Panc1 (cell line): ENCODE measurements around the gene MCM9. TPM values are rescaled to one million over a fixed set of nuclear protein-coding genes. Genes with fewer than 3 reads are reported as not detected.

Experiments used
- ATAC-seq: fragments of 200-7000 bp; cut with Tn5 transposase; 2 replicates; pipeline ENCODE4 v1.9.1; 2020; ENCODE audit warnings: mild to moderate bottlenecking, moderate library complexity
- BruUV-seq: library from RNA; stranded (reverse); fragments of 400-500 nt; replicated peaks from 2 replicates; lab custom pipeline; 2021; lab: Mats Ljungman, UMichigan
- CTCF ChIA-PET: fragments of 300-600 bp; sonication (Branson Sonifier 250); formaldehyde crosslinking; loops from one replicate; lab custom pipeline; 2022; ENCODE audit warnings: antibody characterized with exemption; lab: Charles Lee
- POLR2A ChIA-PET: fragments of 300-600 bp; sonication (Branson Sonifier 250); formaldehyde crosslinking; loops from one replicate; lab custom pipeline; 2022; ENCODE audit warnings: antibody characterized with exemption; lab: Charles Lee
- DNase-seq: peaks from one replicate; pipeline ENCODE4 v3.0.0-alpha.2; 2010; ENCODE audit warnings: low read depth, low spot score
- H3K27ac ChIP-seq: 2 replicates; pipeline ENCODE4 v1.5.1; 2011; ENCODE audit warnings: mild to moderate bottlenecking, low read length, inconsistent platforms
- H3K27me3 ChIP-seq: fragments of 200-500 bp; sonication (Bioruptor generic); 2 replicates; pipeline ENCODE4 v1.6.0; 2014; ENCODE audit warnings: low read length, inconsistent platforms; ENCODE audit not compliant: control insufficient read depth, insufficient read depth
- H3K36me3 ChIP-seq: fragments of 200-500 bp; sonication (Bioruptor generic); 2 replicates; pipeline ENCODE4 v1.5.1; 2014; ENCODE audit warnings: inconsistent platforms, mild to moderate bottlenecking, low read length, moderate library complexity; ENCODE audit not compliant: control insufficient read depth, insufficient read depth
- H3K4me1 ChIP-seq: 2 replicates; pipeline ENCODE4 v1.5.1; 2011; ENCODE audit warnings: inconsistent platforms, mild to moderate bottlenecking, low read length, moderate library complexity; ENCODE audit not compliant: control insufficient read depth, insufficient read depth
- H3K4me3 ChIP-seq, 2 experiments: 2 replicates each; pipeline ENCODE4 v1.5.1; 2011 to 2012; ENCODE audit warnings: low read depth in 2 of 2, low read length in 2 of 2, mild to moderate bottlenecking in 2 of 2, inconsistent platforms in 1 of 2, moderate library complexity in 1 of 2
- H3K9me3 ChIP-seq: fragments of 200-500 bp; sonication (Bioruptor generic); 2 replicates; pipeline ENCODE4 v1.5.1; 2014; ENCODE audit warnings: low read depth, mild to moderate bottlenecking, inconsistent platforms, low read length, moderate library complexity; ENCODE audit not compliant: control insufficient read depth, insufficient read depth
- CTCF ChIP-seq: fragments of 450-650 bp; IDR thresholded peaks from 2 replicates; pipeline ENCODE4 v1.5.1; 2017; ENCODE audit warnings: mild to moderate bottlenecking
- POLR2AphosphoS5 ChIP-seq: IDR thresholded peaks from 2 replicates; pipeline ENCODE4 v1.6.1; 2012; ENCODE audit warnings: mild to moderate bottlenecking, low read depth, low read length, moderate library complexity
- SIN3A ChIP-seq: IDR thresholded peaks from 2 replicates; pipeline ENCODE4 v1.6.1; 2012; ENCODE audit warnings: low read depth, mild to moderate bottlenecking, low read length, moderate library complexity, borderline replicate concordance; ENCODE audit not compliant: insufficient read depth
- TCF7L2 ChIP-seq: IDR thresholded peaks from 2 replicates; pipeline ENCODE4 v1.6.1; 2011; ENCODE audit warnings: mild to moderate bottlenecking, low read depth, low read length, inconsistent platforms
- in situ Hi-C: cut with HindIII; loops from 2 replicates; pipeline ENCODE4 v1.10.0; 2016; ENCODE audit warnings: low sequenced_read_pairs, low pct_unique_long_range_greater_than_20kb
- intact Hi-C: fragments of 100-400 bp; cut with micrococcal nuclease; formaldehyde crosslinking; loops from one replicate; pipeline ENCODE4 v1.10.0; 2022; ENCODE audit not compliant: unreplicated experiment
- total RNA-seq: library from RNA; stranded (reverse); gene quantifications from one replicate; pipeline ENCODE4 v1.2.1, GENCODE V29; 2021; ENCODE audit not compliant: unreplicated experiment
- TF ChIP-seq, protein P1 (sequence below), 2 experiments: IDR thresholded peaks; 2 replicates each; pipeline ENCODE4 v1.6.1; 2011 to 2012; ENCODE audit warnings: low read depth in 2 of 2, control low read depth in 1 of 2, low read length in 1 of 2, mild to moderate bottlenecking in 1 of 2, moderate library complexity in 1 of 2; ENCODE audit not compliant: insufficient read depth in 1 of 2

The MCM9 gene
- total RNA-seq, 1 experiment from 2014 or later: 20.4 TPM

DNA sequence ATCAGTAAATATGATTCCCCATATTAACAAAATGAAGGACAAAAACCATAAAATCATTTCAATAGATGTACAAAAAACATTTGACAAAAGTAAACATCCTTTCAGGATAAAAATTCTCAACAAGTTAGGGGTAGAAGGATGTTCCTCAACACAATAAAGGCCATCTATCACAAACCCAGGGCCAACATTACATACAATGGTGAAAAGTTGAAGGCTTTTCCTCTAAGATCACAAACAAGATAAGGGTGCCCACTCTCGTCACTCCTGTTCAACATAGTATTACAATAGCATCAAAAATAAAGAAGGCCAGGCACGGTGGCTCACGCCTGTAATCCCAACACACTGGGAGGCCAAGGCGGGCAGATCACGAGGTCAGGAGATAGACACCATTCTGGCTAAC lies 63.6 kb downstream of the MCM9 start:
- POLR2A ChIA-PET: no interaction called here
- no TSS peak for BruUV-seq

GRCh38 chr6:118869894-118870589 lies 64.9 kb downstream of the MCM9 start:
- intact Hi-C loops: no loop called here
- in situ Hi-C loops: no loop called here
- Histone ChIP-seq H3K27me3 (no peaks in the 10 kb centered on the region), H3K36me3 (no peaks in the 10 kb centered on the region), H3K4me1 (peaks cover 9% of the 10 kb centered on the region), H3K9me3 (peaks cover 9% of the 10 kb centered on the region; the same call in 1 of the 2 replicates), H3K27ac (no peak overlapping the region), H3K4me3 (no peak overlapping the region)
- CTCF ChIA-PET: no interaction called here
- POLR2A ChIA-PET: no interaction called here
- BruUV-seq: no TSS peak
- TF ChIP-seq TCF7L2 (no peak), POLR2AphosphoS5 (no peak), SIN3A (no peak), CTCF (no peak)
- TF ChIP-seq, protein P1, sequence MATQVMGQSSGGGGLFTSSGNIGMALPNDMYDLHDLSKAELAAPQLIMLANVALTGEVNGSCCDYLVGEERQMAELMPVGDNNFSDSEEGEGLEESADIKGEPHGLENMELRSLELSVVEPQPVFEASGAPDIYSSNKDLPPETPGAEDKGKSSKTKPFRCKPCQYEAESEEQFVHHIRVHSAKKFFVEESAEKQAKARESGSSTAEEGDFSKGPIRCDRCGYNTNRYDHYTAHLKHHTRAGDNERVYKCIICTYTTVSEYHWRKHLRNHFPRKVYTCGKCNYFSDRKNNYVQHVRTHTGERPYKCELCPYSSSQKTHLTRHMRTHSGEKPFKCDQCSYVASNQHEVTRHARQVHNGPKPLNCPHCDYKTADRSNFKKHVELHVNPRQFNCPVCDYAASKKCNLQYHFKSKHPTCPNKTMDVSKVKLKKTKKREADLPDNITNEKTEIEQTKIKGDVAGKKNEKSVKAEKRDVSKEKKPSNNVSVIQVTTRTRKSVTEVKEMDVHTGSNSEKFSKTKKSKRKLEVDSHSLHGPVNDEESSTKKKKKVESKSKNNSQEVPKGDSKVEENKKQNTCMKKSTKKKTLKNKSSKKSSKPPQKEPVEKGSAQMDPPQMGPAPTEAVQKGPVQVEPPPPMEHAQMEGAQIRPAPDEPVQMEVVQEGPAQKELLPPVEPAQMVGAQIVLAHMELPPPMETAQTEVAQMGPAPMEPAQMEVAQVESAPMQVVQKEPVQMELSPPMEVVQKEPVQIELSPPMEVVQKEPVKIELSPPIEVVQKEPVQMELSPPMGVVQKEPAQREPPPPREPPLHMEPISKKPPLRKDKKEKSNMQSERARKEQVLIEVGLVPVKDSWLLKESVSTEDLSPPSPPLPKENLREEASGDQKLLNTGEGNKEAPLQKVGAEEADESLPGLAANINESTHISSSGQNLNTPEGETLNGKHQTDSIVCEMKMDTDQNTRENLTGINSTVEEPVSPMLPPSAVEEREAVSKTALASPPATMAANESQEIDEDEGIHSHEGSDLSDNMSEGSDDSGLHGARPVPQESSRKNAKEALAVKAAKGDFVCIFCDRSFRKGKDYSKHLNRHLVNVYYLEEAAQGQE (IDR thresholded peaks at IDR 0.05; ENCODE audit: insufficient read depth in 1 of 2, low read depth in 2 of 2, low read length in 1 of 2): no peak
- ATAC-seq (no peak), DNase-seq (no peak)

More for the DNA sequence above, 63.6 kb downstream of the MCM9 start:
- TF ChIP-seq POLR2AphosphoS5 (no peak), TCF7L2 (no peak), CTCF (no peak), SIN3A (no peak)
- TF ChIP-seq, protein P1 (IDR thresholded peaks at IDR 0.05; ENCODE audit: insufficient read depth in 1 of 2, low read depth in 2 of 2, low read length in 1 of 2): no peak
- intact Hi-C loops (no loop called here), in situ Hi-C loops (no loop called here)
- Histone ChIP-seq H3K27me3 (no peaks in the 10 kb centered on the region), H3K4me1 (peaks cover 10% of the 10 kb centered on the region; the same call in 1 of the 2 replicates), H3K4me3 (no peak overlapping the region), H3K9me3 (peaks cover 4% of the 10 kb centered on the region; the same call in 1 of the 2 replicates), H3K36me3 (no peaks in the 10 kb centered on the region), H3K27ac (no peak overlapping the region)
- DNase-seq (no peak), ATAC-seq (no peak)
- CTCF ChIA-PET: no interaction called here
